Neutrophil (primary cell): ENCODE results near the gene ZNF789.

Experiments used
- H3K27ac ChIP-seq: fragments of 200-600 bp; sonication (generic); 2 replicates; pipeline ENCODE4 v1.5.1; 2016; ENCODE audit warnings: mild to moderate bottlenecking, moderate library complexity
- H3K27me3 ChIP-seq: fragments of 200-600 bp; sonication (generic); 2 replicates; pipeline ENCODE4 v1.6.0; 2016; ENCODE audit warnings: mild to moderate bottlenecking
- H3K36me3 ChIP-seq: fragments of 200-600 bp; sonication (generic); 2 replicates; pipeline ENCODE4 v1.5.1; 2017
- H3K4me1 ChIP-seq, 2 experiments: fragments of 200-600 bp in 1 of 2; sonication (generic) in 1 of 2; 1 replicate in 1 of 2; 2 replicates in 1 of 2; pipeline versions ENCODE4 v1.5.1 to v1.6.1; 2013 to 2016; ENCODE audit warnings: low read depth in 1 of 2, low read length in 1 of 2, mild to moderate bottlenecking in 1 of 2, moderate library complexity in 1 of 2; ENCODE audit not compliant: control insufficient read depth in 1 of 2, insufficient read depth in 1 of 2
- H3K4me3 ChIP-seq, 2 experiments: fragments of 200-600 bp in 1 of 2; sonication (generic) in 1 of 2; 1 replicate in 1 of 2; 2 replicates in 1 of 2; pipeline ENCODE4 v1.5.1; 2013 to 2016; ENCODE audit warnings: low read depth in 1 of 2, low read length in 1 of 2, mild to moderate bottlenecking in 1 of 2, moderate library complexity in 1 of 2
- H3K9me3 ChIP-seq: fragments of 200-600 bp; sonication (generic); 2 replicates; pipeline ENCODE4 v1.5.1; 2016
- TF ChIP-seq, protein P1 (sequence below): fragments of 200-600 bp; sonication (generic); IDR thresholded peaks from 2 replicates; pipeline ENCODE4 v1.5.1; 2016; ENCODE audit warnings: antibody characterized with exemption

The ZNF789 gene

DNA sequence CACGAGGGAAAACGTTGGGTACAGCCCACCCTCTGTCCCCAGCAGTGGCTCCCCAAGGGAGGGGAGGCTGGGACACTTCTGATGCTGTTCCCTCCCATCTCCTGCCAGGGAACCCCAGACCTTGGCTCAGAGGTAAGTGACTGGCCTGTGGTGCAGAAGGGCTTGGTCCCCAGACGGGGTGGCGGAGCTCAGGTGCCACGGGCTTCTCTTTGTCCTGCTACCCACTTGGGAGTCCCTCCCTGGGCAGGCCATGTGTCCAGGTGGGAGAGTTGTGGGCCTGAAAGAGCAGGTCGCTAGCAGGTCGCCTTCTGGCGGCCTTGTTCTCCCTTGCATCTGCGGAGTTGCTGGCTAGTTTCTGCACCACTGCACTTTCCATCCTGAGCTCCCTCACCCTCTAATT is 16.8 kb upstream of the ZNF789 start:
- H3K4me3 ChIP-seq: no peak overlapping the region
- peaks cover 92% of the 10 kb centered on the region for H3K36me3 ChIP-seq
- no peaks in the 10 kb centered on the region for H3K9me3 ChIP-seq
- H3K4me1 ChIP-seq: no peaks in the 10 kb centered on the region
- no peaks in the 10 kb centered on the region for H3K27me3 ChIP-seq
- no peak overlapping the region for H3K27ac ChIP-seq
- TF ChIP-seq, protein P1, sequence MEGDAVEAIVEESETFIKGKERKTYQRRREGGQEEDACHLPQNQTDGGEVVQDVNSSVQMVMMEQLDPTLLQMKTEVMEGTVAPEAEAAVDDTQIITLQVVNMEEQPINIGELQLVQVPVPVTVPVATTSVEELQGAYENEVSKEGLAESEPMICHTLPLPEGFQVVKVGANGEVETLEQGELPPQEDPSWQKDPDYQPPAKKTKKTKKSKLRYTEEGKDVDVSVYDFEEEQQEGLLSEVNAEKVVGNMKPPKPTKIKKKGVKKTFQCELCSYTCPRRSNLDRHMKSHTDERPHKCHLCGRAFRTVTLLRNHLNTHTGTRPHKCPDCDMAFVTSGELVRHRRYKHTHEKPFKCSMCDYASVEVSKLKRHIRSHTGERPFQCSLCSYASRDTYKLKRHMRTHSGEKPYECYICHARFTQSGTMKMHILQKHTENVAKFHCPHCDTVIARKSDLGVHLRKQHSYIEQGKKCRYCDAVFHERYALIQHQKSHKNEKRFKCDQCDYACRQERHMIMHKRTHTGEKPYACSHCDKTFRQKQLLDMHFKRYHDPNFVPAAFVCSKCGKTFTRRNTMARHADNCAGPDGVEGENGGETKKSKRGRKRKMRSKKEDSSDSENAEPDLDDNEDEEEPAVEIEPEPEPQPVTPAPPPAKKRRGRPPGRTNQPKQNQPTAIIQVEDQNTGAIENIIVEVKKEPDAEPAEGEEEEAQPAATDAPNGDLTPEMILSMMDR: no peak

DNA sequence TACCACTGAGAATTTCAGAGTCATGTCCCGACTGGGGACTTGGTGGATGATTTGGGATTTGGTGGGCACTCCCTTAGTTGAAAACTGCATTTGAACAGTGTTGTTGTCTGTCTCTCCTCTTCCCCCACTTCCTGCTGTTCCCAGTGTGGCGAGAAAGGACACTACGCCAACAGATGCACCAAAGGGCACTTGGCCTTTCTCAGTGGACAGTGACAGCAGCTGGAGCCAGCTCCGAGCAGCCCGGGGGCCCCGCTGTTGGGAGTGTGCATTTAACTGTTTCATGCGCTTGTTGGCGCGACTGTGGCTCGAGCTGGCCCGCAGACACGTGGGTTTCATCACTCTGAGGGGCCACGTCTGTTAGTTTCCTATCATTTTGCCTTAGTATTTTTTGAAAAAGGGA is 16.4 kb upstream of the ZNF789 start:
- H3K9me3 ChIP-seq: no peaks in the 10 kb centered on the region
- no peaks in the 10 kb centered on the region for H3K4me1 ChIP-seq
- no peaks in the 10 kb centered on the region for H3K27me3 ChIP-seq
- no peak overlapping the region for H3K4me3 ChIP-seq
- H3K27ac ChIP-seq: no peak overlapping the region
- TF ChIP-seq, protein P1: no peak
- peaks cover 89% of the 10 kb centered on the region for H3K36me3 ChIP-seq

DNA sequence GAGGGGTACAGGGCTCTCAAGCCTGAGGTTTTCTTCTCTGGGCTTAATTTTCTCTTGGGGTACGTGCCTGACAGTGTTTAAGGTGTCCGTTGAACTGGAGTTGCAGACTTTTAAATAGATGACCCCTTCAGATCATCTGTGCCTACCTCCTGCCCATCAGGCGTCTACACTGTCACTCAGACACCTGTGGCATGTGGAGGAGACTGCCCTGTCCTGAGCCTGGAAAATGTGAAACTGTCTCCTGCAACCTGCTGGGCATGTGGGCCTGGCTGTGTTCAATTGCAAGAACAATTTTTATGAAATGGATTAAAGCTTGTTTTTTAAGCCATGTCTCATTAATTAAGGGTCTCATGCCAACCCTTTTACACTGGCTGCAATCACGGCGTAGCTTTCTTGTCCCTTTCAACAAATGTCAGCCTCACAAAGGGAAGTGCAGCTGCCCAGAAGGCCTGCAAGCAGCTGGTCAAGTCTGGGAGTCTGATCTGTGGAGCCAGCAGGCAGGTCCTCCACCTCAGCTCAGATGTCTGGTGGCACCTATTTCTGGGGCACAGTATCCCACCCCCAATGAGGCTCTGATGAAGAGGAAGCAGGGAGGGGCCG is 15.5 kb upstream of the ZNF789 start:
- Histone ChIP-seq H3K4me3 (no peak overlapping the region), H3K4me1 (no peaks in the 10 kb centered on the region), H3K27me3 (no peaks in the 10 kb centered on the region), H3K27ac (no peak overlapping the region), H3K9me3 (no peaks in the 10 kb centered on the region), H3K36me3 (peaks cover 80% of the 10 kb centered on the region)
- TF ChIP-seq, protein P1: no peak

DNA sequence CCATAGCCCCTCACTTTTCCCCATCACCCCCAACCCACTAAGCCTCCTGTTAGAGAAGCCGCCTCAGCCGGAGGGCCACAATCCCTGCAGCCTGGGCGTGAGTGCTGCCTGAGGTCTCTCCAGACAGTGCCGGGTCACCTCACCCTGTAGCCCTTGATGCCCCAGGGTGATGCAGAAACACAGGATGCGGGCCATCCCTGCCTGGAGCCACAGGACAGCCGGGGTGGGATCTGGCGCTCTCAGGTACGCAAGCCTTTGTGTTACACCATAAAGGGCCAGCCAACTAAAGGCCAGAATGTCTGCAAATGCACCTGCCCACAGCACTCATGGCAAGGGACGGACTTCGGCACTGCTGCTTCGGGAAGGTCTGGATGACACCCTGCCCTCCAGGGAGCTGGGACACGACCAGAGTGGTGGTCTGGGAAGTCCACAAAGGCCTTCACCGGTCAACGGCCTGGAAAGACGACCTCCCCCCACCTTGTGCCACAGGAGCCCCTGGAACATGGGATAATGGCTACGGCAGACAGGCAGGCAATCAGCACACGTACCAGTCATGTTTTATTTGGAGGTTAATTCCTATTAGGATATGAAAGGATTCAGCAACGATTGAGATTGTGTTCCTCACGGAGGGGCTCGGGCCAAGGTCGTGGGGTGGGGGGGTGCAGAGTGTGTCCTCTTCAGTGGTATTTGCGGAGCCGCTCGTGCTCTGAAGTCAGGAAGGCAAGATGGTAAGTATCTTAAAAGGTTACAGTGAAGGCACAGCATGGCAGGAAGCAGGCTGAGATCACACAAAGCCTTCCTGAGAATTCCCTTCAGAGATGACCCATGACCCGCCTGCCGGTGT is 14.8 kb upstream of the ZNF789 start:
- Histone ChIP-seq H3K27ac (no peak overlapping the region), H3K27me3 (no peaks in the 10 kb centered on the region), H3K36me3 (peaks cover 79% of the 10 kb centered on the region)

DNA sequence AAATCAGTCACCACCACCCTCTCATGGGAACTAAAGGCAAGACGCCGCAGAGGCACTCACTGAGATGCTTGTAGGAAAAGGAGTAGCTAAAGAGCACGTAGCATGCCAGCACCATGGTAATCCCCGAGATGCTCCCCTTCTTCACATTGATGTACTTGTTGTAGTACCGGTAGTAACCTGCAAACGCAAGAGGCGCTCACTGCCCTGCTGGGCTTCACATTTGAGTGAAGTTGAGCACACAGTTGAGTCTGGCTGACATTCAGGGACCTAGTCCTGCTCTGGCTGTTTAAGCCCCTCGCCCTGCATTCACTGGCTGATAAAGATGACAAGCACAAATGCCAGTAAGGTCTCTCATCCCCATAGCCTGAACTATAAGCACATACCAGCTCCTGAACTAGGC is 13.6 kb upstream of the ZNF789 start:
- Histone ChIP-seq H3K4me3 (no peak overlapping the region), H3K27me3 (no peaks in the 10 kb centered on the region), H3K36me3 (peaks cover 72% of the 10 kb centered on the region), H3K27ac (no peak overlapping the region), H3K4me1 (no peaks in the 10 kb centered on the region), H3K9me3 (no peaks in the 10 kb centered on the region)
- TF ChIP-seq, protein P1: no peak

More for the DNA sequence above, 14.8 kb upstream of the ZNF789 start:
- TF ChIP-seq, protein P1: no peak
- Histone ChIP-seq H3K9me3 (no peaks in the 10 kb centered on the region), H3K4me3 (no peak overlapping the region), H3K4me1 (no peaks in the 10 kb centered on the region)
